Dermis microvascular lymphatic vessel endothelial cell (primary cell): ENCODE results near the gene ZCCHC7. TPM values are rescaled to one million over a fixed set of nuclear protein-coding genes. Genes with fewer than 3 reads are reported as not detected.
"Not testable (repeated sequence)": the region's sequence is repeated elsewhere in the genome, so short reads cannot be mapped to it uniquely, and the experiment has no call there.

Source experiments
- DNase-seq, 2 donors: peaks; one replicate each; pipeline versions ENCODE4 v3.0.0 to v3.0.0-alpha.2; 2010; ENCODE audit warnings: low read depth in 2 of 2
- total RNA-seq: library from RNA; depleted of rRNA; stranded (reverse); fragments of >200 nt; gene quantifications from 2 replicates; pipeline ENCODE4 v1.2.1, GENCODE V29; 2014

The ZCCHC7 gene
- total RNA-seq, 1 donor from 2014 or later, result 6.9 TPM

DNA sequence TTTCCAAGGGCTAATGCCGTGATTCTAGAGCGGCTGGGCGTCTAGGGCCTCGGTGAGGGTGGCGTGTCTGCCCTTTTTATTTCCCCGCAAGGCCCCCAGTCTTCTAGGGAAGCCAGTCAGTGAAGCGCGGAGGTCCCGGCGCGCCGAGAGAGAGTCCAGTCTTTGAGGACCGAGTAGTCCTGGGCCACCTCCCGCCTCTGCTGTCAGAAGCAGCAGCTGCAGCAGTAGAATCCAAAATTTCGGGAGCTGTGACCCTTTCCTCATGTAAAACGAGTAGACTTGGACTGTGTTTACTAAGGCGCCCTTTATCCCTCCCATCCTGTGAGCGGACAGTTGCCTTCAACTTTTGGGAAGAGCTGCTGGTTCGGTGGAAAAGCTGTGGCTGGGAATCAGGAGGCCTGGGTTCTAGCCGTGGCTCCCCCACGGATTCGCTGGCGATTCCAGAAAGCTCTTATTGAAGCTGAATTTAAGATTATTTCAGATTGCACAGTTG is 515 bp downstream of the ZCCHC7 start:
- DNase-seq, result peak in 1 of 2 donors; percentile 43

GRCh38 chr9:37121881-37122280 is 1.5 kb downstream of the ZCCHC7 start:
- DNase-seq, result no peak

GRCh38 chr9:37126214-37126788 is 5.9 kb downstream of the ZCCHC7 start:
- DNase-seq, result no peak

GRCh38 chr9:37127018-37127417 is 6.6 kb downstream of the ZCCHC7 start:
- no peak for DNase-seq

DNA sequence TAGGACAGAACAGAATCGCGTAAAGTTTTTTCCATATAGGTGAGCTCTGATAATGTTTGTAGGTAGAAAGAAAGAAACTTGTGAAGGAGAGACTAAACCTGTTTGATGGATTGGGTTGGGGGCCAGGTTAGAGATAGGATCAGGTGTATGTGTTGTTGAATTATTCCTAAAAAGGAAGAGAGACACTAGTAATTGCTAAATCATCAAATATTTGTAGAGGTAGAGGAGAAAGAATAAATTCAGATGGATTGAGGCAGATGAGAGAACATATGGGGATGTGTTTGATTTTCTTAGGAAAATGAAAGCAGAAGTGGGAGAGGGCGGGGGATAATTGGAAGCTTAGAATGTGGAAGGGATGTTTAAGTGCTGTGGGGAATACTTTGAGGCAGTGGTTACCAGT is 7.7 kb downstream of the ZCCHC7 start:
- no peak for DNase-seq

DNA sequence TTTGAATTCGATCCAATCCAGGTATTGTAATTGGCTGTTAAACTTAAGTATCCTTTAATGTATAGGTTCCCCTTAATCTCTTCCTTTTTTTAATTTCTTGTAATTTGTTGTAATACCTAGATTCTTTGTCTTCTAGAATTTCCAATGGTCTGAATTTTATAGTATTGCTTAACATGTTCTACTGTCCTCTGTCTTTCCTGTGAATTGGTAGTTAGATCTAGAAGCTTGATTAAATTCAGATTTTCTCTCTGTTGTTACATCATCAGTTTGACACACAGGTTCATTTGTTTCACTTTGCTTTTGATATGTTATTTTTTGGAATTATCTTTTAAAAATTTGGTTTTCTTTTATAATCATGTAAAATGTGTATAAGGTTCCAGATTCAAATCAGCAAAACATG is 13.8 kb downstream of the ZCCHC7 start:
- no peak for DNase-seq

- DNase-seq, result no peak
Observed at GRCh38 chr9:37141015-37141414, 20.6 kb downstream of the ZCCHC7 start.

DNA sequence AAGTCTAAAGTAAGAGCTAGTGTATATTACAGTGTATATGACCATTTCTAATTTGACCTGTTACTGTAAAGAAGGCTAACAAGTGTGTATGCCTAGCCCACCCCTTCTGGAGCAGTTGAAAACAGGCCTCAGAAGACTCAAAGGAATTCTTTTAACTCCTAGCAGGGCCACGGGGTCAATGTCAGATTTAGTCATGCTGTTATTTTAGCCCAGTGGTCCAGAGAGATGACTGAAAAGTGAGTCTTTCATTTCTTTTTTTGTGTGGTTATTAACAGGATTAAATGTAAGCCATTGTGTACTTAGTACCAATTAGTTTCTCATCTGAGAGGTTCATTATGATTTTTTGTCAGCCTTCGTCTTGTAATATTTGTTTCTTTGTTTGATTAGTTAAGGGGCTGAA is 24.4 kb downstream of the ZCCHC7 start:
- DNase-seq, result peak in 1 of 2 donors; percentile 57

DNA sequence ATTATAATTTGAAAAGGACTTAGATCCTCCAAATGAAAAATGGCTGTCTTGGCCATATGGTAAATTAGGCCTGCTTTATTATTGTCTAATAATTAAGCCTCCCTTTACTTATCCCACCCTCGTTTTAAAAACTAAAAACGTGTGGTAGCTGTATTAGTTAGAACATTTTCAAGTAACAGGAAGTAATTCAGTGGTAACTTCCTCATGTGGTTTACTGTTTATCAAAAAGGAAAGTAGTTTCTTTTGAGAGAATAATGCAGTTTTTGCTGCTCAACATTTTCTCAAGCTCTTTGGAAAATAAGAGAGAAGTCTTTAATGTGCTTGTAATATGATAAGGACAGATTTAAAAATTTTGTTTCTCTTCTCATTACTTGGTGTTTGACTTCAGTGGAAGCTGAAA is 26.0 kb downstream of the ZCCHC7 start:
- peak in 1 of 2 donors; percentile 37 for DNase-seq

DNA sequence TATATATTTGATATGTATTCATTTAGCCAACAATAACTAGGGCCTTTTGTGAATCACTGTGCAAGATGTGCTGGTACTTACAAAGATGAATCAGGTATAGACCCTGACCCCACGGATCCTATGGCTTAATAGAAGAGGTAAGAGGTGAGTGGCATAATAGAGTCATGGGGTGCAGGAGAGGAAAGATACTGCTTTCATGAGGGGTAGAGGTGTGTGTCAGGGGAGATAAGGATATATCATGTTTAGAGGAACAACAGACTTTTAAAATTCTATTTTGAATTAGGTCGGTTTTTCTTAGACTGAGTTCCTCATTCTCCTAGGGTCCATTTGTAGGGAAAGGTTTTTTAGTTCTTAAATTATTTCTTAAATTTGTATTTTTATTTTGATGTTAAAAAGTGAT is 27.8 kb downstream of the ZCCHC7 start:
- no peak for DNase-seq

- DNase-seq, result peak in 1 of 2 donors; percentile 40
Observed at GRCh38 chr9:37149666-37150308, 29.4 kb downstream of the ZCCHC7 start.

- DNase-seq, result no peak
Observed at GRCh38 chr9:37150415-37150814, 30.0 kb downstream of the ZCCHC7 start.

DNA sequence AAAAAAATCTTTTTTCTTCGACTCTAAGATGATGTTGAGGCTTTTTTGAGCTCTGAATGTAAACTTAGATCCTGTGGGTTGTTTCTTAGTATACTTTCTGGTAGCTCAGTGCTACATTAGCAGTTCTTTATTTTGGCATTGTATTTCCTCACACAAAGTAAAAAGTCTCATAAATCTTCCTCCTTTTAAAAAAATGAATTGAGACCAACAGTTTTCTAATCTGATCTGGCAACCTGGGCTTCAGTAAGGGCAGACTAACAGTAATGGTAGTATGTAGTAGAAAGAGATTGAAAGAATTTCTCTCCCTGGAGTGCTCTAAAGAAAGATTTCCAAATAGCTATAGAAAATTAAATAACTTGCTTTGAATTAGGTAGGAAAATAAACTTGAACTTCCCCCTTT is 31.4 kb downstream of the ZCCHC7 start:
- no peak for DNase-seq

- DNase-seq, result no peak
Observed at GRCh38 chr9:37152365-37152764, 32.0 kb downstream of the ZCCHC7 start.

GRCh38 chr9:37155601-37156000 is 35.2 kb downstream of the ZCCHC7 start:
- DNase-seq, result no peak

DNA sequence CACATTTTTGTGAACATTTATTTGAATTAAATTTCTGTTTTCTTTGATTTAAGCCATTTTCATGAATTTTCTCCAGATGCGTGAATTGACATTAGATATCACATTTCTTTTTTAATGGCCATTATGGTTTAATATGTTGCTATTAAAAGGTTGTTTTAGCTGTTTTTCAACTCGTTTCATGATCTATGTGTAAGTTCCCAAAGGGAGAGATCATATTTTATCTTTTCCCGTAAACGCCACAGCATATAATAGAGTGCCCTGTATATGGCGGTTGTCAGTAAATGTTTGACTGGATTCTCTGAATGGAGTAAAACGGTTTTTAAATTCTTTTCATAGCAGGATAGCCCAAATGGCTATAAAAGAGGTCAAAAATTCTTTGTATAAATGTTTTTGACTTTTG is 35.8 kb downstream of the ZCCHC7 start:
- DNase-seq, result no peak

- peak in 1 of 2 donors; percentile 18 for DNase-seq
Observed at GRCh38 chr9:37156781-37157356, 36.5 kb downstream of the ZCCHC7 start.

DNA sequence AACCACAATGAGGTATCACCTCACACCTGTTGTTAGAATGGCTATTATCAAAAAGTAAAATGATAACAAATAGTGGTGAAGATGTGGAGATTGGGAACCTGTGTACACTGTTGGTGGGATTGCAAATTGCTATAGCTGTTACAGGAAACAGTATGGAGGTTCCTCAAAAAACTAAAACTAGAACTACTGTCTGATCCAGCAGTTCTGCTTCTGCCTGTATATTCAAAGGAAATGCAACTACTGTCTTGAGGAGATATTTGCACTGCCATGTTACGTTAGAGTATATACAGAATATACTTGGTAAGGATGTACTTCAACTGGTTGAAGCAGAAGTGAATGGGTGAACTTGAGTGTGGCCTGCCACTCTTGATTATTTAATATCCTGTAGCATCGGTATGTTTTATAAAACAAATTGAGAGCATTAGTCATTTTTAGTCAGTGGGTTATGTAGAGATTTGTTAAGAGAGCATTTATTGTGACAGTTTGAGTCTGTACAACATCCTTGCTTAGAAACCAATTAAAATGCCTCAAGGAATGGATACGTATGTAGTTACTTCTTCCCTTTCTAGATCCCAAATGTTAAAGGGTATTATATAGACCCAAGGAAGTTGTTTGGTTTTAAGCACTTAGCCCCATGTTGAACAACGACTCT is 37.5 kb downstream of the ZCCHC7 start:
- no peak for DNase-seq

- DNase-seq, result no peak
Observed at GRCh38 chr9:37163299-37163698, 42.9 kb downstream of the ZCCHC7 start.

GRCh38 chr9:37164335-37164734 is 44.0 kb downstream of the ZCCHC7 start:
- not testable (repeated sequence) for DNase-seq

DNA sequence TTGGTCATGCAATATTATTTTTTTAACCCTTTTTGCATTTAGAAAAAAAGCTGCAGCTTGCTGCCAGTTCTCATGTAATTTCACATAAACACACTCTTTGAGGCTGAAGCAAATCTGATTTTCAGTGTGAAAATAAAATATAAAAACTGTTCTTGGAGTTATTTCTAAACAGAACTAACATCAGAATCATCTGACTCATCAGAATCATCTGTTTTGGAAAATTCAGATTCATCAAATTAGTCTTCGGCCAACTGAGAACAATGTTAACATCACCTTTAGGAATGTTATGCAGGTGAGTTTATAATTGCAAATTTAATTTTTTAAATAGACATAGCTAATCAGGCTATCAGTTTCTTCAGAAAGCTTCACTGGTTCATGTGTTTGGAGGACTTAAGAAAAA is 45.3 kb downstream of the ZCCHC7 start:
- DNase-seq, result no peak

DNA sequence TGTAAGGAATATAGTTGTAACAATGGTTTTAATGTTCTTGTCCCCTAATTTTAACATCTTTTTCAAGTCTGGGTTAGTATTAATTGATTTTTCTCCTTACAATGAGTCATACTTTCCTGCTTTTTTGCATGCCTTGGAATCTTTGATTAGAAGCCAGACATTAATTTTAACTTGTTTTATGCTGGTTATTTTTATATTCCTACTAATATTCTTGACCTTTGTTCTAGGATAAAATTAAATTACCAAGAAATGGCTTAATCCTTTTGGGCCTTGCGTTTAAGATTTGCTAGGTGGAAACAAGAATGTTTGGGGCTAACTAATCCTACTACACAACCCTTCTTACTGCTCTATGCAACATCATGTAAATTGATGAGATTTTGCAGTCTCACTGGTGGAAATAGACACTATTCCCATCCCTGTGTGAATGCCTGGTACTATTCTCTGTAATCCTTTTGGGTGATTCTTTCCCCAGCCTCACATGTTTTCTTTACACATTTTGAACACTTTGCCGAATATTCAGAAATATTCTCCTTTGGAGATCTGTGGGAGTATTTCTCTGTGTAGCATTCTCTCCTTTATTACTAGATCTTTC is 47.2 kb downstream of the ZCCHC7 start:
- no peak for DNase-seq
